Measurements from ENCODE around the gene EFCC1. TPM values are rescaled to one million over a fixed set of nuclear protein-coding genes. Genes with fewer than 3 reads are reported as not detected.

Gene EFCC1, protein sequence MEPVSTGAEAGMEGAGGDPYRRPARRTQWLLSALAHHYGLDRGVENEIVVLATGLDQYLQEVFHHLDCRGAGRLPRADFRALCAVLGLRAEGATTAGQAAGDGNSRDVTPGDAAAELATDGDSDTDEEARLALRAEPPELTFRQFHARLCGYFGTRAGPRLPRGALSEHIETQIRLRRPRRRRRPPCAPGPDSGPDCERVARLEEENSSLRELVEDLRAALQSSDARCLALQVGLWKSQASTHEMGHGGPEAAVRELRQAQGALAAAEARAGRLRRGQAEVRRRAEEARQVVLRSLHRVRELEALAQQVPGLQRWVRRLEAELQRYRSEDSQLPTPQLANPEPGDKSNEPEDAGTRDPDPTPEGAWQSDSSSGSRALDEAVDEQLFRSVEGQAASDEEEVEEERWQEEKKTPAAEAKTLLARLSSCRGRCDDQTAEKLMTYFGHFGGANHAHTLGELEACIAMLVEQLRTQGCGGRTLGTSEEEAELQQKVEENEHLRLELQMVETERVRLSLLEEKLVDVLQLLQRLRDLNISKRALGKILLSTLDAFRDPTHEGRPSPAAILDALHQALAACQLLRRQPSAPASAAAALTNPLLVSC
- 0.20 TPM for total RNA-seq

DNA sequence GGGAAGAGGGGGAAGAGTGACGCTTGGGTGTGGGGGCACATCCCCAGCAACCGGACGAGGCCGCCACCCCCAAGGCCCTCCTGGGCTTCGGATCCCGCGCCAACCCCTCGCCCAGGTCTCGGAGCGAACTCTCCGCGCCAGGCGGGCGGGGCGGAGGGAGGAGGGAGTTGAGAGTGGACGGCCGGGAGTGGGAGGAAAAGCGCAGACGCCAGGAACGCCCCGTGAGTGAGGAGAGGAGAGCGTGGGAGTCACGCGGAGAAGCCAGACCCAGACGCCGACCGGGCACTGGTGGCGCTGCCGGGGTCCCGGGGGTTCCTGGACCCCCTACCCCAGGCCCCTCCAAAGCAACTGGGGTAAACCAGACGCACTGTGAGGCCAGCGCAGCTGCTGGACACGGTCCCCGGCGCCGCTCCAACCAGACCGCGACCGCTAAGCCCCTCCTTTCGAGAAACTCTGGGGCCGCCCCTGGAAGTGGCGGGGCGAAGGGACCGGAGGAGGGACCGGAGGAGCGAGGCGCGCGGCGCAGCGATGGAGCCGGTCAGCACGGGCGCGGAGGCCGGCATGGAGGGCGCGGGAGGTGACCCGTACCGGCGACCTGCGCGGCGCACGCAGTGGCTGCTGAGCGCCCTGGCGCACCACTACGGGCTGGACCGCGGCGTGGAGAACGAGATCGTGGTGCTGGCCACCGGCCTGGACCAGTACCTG lies at the start of gene EFCC1:
EFCC1 (plus strand) TSS at position 204 of the 705 bp plus-strand sequence; CDS start at position 529, 325 bp downstream.
- peak; percentile 43 for ATAC-seq

DNA sequence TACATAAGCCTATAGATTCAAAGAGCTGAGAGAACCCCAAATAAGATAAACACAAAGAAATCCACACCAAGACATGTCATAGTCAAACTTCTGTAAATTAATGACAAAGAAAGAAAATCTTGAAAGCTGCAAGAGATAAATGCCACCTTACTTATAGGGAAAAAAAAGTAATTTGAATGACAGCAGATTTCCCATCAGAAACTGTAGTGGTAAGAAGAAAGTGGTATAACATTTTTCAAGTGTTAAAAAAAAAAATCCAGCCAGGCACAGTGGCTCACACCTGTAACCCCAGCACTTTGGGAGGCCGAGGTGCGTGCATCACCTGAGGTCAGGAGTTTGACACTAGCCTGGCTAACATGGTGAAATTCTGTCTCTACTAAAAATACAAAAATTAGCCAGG lies 44.7 kb upstream of the EFCC1 start:
- ATAC-seq, result no peak

DNA sequence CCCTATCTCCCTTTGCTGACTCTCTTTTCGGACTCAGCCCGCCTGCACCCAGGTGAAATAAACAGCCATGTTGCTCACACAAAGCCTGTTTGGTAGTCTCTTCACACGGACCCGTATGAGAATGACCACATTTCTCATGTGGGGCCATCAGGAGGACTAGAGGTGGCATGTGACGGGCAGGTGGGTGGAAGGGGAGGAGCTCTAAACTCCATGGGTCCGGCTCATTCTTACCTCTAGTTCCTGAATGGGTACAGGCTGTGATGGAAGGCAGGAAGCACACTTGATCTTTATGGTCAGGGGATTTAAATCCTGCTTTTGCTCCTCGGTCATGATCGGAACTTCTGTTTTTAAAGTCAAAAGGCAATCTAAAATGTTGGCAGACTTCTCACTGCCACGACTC lies 35.8 kb upstream of the EFCC1 start:
- ATAC-seq, result no peak

DNA sequence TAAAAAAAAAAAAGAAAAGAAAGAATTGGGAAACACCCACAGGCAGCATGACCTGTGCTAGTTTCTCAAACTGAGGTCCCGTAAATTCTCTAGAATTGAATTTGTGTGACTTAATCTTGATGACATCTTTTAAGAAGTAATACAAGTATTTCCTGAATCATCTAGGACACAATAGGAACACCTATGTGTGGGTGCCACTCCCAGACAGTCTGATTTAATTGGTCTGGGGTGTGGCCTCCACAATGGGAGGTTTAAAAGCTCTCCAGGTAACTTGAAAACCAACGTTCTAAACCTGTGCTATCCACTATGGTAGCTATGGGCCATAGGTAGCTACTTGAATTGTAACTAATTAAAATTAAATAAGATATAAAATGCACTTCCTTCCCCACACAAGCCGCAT lies 35.3 kb upstream of the EFCC1 start:
- ATAC-seq, result peak; percentile 97

DNA sequence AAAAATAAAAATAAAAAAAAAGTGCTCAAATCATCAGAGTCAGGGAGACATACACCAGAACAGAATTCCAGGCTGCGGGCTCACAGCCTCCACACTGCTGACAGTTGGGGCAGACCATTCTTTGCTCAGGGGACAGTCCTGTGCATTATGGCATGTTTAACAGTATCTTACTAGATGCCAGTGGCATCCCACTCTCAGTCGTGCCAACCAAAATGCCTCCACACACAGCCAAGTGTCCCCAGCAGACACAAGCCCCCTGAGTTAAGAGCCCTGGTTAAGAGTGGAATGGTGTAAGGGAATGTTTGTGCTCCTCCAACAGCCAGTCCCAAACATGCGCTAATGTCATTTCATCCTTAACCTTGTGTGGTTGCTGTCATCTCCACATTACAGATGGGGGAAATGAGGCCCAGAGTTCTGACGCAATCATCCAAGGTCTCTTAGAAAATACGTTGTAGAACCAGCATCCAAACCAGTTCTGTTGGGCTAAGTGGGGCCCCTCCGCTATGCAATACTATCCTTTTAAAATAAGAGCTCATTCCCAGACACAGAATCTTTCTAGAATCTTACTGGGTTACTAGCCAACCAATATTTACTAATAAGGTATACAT lies 33.3 kb upstream of the EFCC1 start:
- peak; percentile 19 for ATAC-seq

DNA sequence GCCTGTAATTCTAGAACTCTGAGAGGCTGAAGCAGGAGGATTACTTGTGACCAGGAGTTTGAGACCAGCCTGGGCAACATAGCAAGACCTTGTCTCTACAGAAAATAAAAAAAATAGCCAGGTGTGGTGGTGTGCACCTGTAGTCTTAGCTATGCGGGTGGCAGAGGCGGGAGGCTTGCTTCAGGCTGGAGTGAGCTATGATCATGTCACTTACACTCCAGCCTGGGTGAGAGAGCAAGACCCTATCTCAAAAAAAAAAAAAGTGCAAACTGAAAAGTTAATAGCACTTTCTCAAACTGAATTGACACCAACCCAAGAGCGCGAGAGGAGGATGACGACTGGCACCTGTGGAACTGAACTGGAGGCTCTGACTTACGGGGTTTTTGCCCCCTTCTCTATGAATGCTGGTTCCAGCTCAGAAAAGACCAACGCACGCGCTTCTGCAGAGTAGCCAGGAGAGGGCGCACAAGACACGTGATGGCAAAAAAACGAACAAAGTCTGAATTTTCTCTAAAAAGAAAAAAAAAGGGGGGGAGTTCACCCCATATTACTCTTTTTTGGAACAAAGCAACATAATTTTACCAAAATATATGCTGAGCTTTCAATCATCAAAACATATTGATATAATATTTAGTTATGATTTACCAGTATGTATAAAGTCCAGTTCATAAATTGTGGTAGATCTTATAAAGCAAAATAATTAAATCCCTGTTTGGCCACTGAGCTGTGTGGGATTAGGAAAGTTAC lies 30.9 kb upstream of the EFCC1 start:
- no peak for ATAC-seq

DNA sequence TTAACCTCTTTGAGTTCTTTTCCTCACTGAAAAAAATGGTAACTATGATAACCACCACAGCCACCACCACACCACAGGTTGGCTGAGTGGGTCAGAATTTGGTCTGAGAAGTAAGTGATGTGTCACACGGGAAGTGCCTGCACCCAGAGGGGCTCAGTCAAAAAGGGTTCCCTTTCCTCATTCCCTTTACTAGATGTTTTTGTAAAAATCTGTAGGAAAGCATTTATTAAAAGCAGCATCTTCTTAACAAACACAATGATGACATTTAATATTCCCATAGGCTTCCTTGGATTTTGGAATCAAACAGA lies 30.4 kb upstream of the EFCC1 start:
- ATAC-seq, result no peak

DNA sequence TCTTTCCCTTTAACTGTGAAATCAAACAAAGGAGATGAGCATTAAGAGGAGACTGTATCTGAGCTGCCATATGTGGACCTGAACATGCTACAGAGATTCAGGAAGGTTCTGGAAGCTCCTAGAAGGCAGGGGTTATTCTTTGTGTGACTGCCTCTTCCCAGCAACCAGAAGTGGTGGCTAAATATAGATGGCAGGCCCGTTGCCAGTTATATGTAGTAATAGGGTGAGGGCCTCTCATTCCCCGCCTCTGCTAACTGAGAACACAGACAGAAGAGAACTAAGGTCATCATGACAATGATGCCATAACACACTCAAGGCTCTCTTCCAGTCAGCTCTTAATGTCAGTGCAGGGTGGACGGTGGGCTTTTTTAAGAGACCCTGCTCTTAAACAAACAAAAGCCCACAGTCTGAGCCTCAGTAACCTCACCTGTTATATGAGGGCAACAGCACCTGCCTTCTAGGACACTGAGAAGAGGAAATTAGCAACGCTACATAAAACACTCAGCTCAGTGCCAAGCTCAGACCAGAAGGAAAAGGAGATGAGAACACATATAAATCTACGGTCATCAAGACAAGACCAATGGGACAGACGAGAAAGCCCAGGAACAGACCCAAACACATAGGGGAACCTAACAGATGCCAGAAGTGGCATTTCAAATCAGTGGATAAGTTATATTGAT lies 29.5 kb upstream of the EFCC1 start:
- ATAC-seq, result no peak

DNA sequence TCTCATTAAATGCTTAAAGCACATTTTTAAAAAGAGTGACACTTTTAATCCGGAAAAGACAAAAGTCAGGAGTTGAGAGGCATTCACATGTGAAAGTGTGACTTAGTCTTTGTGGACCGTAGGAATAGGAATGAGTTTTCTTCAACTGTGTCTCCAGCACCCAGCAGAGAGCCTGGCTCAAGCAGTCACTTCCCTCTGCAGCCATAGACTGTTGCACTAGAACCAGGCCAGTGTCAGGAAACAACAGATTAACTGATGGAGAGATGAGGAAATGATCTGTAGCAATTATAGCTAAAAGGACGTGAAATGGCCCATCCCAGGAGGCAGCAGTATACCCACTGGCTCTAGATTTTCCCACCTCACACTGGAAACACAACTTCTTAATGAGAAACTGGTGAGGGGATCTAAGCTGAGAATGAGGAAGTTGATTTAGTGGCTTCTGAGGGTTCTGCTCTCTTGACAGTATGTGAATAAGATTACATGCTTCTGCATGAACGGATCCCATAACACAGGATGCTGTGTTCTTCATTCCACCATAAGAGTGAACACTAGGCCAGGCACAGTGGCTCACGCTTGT lies 27.0 kb upstream of the EFCC1 start:
- no peak for ATAC-seq

DNA sequence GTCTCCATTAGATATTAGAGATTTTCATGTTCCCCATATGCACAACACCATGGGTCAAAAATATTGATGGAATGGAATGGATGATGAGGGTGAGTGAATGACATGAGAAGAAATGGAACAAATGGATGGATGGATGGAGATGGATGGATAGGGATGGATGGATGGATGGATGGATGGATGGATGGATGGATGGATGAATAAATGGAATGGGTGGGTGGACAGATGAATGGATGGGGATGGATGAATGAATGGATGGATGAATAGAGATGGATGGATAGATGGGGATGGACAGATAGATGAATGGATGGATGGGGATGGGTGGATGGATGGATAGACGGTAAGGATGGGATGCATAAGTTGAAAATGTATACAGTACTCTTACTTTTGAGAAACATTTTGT lies 25.8 kb upstream of the EFCC1 start:
- ATAC-seq, result no peak

DNA sequence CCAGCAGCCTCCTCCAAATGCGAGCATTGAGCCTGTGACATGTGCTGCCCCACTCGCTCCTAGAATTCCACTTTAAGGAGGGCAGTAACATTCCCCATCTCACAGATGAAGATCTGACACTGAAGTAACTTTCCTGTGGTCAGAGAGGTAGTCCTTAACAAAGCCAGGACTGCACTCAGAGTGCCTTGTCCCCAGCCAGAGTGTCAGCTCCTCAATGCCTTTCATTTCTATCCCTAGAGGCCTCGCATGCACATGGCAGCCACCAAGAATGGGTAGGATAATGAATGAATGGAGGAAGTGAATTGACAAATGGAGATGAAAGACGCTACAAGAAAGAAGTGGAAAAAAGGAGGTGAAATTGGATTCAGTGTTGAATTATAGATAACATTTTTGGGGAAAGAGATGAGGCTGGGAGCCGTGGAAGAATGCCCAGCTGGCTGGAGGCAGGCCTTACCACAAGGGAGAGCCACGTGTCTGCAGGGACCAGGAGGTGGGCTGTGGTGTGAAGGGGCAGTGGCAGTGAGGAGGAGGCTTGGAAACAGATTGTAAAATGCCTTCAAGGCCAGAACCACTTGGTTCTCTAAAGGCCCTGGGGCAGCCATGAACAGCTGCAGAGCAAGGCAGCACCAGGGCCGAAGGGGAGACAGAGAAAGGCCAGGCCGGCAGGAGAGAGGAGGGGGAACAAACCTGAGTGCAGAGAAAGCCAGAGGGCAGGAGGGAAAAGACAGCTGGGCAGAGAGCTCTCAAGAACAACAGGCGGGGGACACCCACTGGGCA lies 17.6 kb upstream of the EFCC1 start:
- no peak for ATAC-seq

DNA sequence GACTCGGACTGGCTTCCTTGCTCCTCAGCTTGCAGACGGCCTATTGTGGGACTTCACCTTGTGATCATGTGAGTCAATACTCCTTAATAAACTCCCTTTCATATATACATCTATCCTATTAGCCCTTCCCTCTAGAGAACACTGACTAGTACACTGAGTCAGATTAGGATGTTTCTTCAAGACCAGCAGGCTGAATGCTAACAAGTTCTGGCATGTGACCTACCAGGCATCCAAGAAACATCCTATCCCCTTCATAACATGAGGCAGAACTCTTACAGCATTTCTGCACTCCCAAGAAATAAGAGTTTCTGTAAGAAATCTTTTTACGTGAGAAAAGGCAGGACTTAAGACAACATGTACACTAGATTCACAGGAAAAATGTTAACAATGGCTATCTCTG lies 16.5 kb upstream of the EFCC1 start:
- peak; percentile 97 for ATAC-seq

DNA sequence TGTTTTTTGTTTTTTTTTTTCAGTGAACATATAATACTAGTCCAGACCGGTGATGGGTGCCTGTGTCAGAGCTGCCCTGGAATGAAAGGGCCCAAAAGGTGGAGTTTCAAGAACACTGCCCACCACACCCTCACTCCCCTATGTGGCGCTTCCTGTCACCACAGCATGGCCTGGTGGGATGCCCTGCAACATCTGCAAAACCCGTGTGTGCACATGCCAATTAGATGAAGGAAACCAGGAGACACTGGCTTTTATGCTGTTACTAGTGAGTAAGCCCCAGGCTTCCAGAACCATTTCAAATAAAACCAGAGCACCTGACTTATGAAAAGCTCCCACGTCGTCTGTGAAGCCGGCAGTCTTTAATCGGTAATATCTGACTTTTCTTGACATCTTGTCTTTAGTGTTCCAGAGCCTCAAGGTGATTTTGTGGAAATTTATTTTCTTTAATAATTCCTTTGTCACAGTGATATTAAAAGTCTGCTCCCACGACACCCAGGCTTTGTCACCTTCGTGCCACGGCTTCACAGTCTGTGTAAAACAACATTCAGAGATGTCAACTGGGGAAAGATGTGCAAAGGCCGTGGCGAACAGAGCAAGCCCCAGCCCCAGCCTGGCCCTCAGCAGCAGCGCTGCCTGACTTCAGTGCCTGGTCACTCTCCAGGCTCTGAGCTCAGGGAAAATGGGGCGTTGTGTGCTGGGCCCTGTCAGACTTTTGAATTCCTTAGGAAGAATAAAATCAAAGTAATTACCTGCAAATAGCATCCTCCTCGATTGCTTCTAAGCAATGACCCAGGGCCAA lies 13.6 kb upstream of the EFCC1 start:
- no peak for ATAC-seq

DNA sequence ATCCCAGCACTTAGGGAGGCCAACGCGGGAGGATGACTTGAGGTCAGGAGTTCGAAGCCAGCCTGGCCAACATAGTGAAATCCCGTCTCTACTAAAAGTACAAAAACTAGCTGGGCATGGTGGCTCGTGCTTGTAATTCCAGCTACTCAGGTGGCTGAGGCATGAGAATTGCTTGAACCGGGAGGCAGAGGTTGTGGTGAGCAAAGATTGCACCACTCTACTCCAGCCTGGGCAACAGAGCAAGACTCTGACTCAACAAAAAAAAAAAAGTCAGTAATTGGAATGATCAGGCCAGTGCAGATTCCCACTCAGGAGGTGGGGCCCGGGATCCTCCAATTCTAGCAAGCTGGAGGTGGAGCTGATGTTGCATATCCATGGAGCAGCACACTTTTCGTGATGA lies 12.8 kb upstream of the EFCC1 start:
- no peak for ATAC-seq

DNA sequence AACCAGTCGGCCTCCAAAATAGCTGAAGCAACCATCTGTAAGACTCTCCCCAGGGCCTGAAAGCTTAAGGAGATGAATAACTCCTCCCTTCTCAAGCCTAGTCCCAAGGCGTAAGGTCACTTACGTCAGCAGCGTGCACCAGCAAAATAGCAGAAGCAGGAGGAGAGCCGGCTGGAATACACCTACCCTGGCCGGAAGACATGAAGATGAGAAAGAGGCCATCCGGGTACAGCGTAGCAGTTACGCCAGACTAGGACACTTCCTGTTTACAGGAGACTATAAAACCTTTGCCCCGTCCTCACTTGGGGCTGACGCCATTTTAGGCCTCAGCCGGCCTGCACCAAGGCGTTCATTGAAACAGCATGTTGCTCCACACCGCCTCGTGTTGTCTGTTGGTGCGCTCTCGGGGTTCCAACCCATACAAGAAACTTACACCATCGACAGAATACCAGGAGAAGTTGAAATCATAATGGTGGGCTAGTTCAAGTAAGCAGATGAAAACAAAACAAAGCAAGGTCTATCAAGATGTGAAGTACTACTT lies 9.7 kb upstream of the EFCC1 start:
- ATAC-seq, result no peak

DNA sequence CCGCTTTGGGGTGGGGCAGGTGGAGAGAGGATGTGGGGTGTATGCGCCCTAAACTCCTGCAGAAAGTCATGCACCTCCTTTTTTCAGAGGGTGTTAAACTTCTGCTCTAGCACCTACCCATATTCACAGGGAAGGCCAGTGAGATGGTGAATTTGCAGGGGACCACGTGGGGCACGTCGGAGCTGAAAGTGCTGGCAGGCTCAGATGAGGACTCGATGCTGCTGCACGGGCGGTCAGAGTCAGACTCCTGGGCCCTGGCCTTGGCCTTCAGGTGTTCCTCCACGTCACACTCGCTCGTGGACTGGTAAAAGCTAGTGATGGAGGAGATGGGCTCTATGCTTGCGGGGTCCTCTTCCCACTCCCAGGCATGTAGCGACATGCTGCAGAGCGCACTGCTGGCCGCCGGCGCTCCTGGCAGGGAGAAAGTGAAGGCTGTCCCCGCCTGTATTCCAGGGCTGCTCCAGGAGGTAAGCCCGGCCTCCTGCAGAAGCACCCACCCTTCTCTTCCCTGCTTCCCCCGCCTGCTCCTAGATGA lies 8.1 kb upstream of the EFCC1 start:
- ATAC-seq, result peak; percentile 32

DNA sequence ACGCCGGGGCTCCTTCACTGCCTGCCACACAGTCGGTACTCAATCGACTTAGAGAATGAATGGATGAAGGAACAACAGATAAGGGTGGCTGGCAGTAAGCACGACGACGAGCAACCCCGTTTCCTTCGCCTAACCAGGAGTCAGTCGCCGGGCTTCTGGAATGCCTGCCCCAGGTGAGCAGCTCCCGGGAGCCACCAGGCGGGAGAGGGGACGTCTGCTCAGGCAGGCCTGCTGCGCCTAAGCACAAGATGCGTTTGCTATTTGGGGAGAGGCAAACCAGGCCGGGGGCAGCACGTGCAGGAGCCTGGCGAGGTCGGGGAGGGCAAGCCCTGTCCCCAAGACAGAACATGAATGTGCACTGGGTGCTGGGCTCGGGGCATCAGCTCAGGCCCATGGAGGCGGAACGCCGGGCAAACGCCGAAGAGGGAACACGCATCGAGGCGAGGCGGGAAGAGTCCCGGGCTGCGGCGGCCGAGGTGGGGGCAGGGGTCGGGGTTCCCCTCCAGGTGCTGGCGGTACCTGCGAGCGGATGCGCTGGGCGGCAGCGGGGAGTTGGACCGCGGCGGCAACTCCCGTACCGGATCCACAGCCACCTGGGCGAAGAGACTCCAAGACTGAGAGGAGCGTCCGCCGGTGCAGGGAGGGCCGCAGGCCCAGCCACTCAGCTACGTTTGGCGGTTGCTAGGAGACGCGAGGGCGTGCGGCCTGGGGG lies 7.5 kb upstream of the EFCC1 start, which contains the start of gene CFAP92:
CFAP92 (minus strand) TSS at position 616 of the 712 bp plus-strand sequence. CDS start 772 bp downstream, outside the sequence.
- peak; percentile 99 for ATAC-seq

DNA sequence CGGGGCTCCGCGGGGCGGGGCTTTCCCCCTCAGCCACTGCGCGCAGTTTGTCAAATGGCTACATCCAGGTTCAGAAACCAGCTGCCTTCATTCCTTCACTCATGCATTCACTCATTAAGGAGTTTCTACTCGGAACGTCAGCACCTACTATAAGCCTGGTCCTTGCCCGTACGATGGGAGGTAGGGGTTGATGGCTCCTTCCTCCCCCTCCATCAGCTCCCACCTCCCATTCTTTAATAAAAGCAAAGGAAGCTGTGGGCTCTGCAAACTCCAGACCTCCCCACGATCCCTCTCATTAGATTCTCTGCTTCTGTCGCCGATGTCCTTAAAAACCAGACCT lies 7.0 kb upstream of the EFCC1 start:
- ATAC-seq, result no peak
